AG09319 (cell line): Measurements from ENCODE around the gene NCF2.

Experiments
- DNase-seq: peaks from one replicate; pipeline ENCODE4 v3.0.0-alpha.2; 2010; ENCODE audit warnings: low read depth; ENCODE audit errors: extremely low read depth
- CTCF ChIP-seq: IDR thresholded peaks from 2 replicates; pipeline ENCODE4 v1.5.1; 2011; ENCODE audit warnings: low read depth, mild to moderate bottlenecking, inconsistent platforms, low read length, moderate library complexity

The NCF2 gene

GRCh38 chr1:183576537-183576936 lies 13.7 kb downstream of the NCF2 start:
- no peak for DNase-seq

GRCh38 chr1:183575606-183576005 lies 14.7 kb downstream of the NCF2 start:
- TF ChIP-seq CTCF: no peak
- no peak for DNase-seq

More at GRCh38 chr1:183576537-183576936, 13.7 kb downstream of the NCF2 start:
- no peak for TF ChIP-seq CTCF

- no peak for DNase-seq
- no peak for TF ChIP-seq CTCF
Observed at GRCh38 chr1:183572721-183573120, 17.5 kb downstream of the NCF2 start.

- no peak for TF ChIP-seq CTCF
Observed at GRCh38 chr1:183571678-183572268, 18.5 kb downstream of the NCF2 start.

GRCh38 chr1:183570451-183570850 lies 19.8 kb downstream of the NCF2 start:
- no peak for DNase-seq
- TF ChIP-seq CTCF: no peak

More at GRCh38 chr1:183571678-183572268, 18.5 kb downstream of the NCF2 start:
- DNase-seq: no peak

GRCh38 chr1:183569801-183570200 lies 20.5 kb downstream of the NCF2 start:
- DNase-seq: no peak
- TF ChIP-seq CTCF: no peak

GRCh38 chr1:183569141-183569540 lies 21.1 kb downstream of the NCF2 start:
- no peak for DNase-seq
- no peak for TF ChIP-seq CTCF
